ENCODE data around the gene PSMA4. TPM values are rescaled to one million over a fixed set of nuclear protein-coding genes. Genes with fewer than 3 reads are reported as not detected.
"Not testable (repeated sequence)": the region's sequence is repeated elsewhere in the genome, so short reads cannot be mapped to it uniquely, and the experiment has no call there.

The PSMA4 gene
- total RNA-seq, 1 experiment from 2014 or later, result 488 TPM

DNA sequence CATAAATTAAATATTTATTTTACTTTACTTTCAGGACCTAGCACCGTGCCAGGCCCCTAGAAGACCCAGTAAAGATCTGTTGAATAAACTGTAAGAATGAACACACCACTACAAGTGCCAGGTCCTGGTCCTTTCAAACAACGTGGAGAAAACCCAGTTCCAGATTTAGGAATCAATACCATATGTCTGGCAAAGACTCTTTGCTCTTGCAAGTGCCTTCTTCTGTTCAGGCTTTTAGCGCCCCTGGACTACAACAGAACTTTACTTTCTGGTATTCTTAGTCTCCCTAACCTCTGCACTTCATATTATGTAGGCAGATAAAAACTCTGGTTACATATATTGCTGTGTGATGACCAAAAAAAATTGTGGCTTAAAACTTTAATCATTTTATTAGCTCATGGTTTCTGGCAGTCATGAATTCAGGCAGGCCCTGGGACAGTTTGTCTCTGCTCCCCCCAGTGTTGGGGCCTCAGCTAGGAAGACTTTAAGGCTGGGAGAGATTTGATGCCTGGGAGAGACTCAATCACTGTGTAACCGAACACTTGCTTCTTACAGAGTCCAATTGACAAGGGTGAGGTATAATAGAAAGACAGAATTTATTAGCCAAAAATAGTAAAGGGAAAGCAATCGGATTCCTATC, 2.9 kb upstream of the PSMA4 start:
- peaks cover 11% of the 10 kb centered on the region for H3K36me3 ChIP-seq
- H3K27ac ChIP-seq, result no peak overlapping the region

GRCh38 chr15:78538358-78538757, 1.9 kb upstream of the PSMA4 start:
- no peak for DNase-seq (ENCODE audit: low read depth in 1 of 2, low spot score in 2 of 2)
- peaks cover 21% of the 10 kb centered on the region for H3K36me3 ChIP-seq
- H3K4me3 ChIP-seq, result no peak overlapping the region
- H3K27ac ChIP-seq, result no peak overlapping the region
- H3K4me1 ChIP-seq (replicated peaks), result peaks cover 10% of the 10 kb centered on the region; the same call in 1 of the 2 replicates
- H3K27me3 ChIP-seq (replicated peaks), result no peaks in the 10 kb centered on the region
- H3K9me3 ChIP-seq (replicated peaks), result no peaks in the 10 kb centered on the region

More for the DNA sequence above, 2.9 kb upstream of the PSMA4 start:
- no peak for DNase-seq (ENCODE audit: low read depth in 1 of 2, low spot score in 2 of 2)
- no peaks in the 10 kb centered on the region for H3K9me3 ChIP-seq (replicated peaks)
- no peak overlapping the region for H3K4me3 ChIP-seq
- H3K27me3 ChIP-seq (replicated peaks), result no peaks in the 10 kb centered on the region
- H3K4me1 ChIP-seq (replicated peaks), result peaks cover 10% of the 10 kb centered on the region; the same call in 1 of the 2 replicates

GRCh38 chr15:78539464-78540140, 642 bp upstream of the PSMA4 start:
- H3K27me3 ChIP-seq (replicated peaks); DNase-seq (ENCODE audit: low read depth in 1 of 2, low spot score in 2 of 2); H3K9me3 ChIP-seq (replicated peaks); H3K4me1 ChIP-seq (replicated peaks): not testable (repeated sequence)
- Histone ChIP-seq H3K4me3 (peak overlapping the region; percentile 78), H3K27ac (peak overlapping the region; percentile 92), H3K36me3 (peaks cover 32% of the 10 kb centered on the region)

GRCh38 chr15:78540871-78541743, 863 bp downstream of the PSMA4 start:
- Histone ChIP-seq H3K4me3 (peak overlapping the region; percentile 78), H3K9me3 (replicated peaks) (no peaks in the 10 kb centered on the region), H3K36me3 (peaks cover 47% of the 10 kb centered on the region), H3K4me1 (replicated peaks) (peaks cover 10% of the 10 kb centered on the region; the same call in 1 of the 2 replicates), H3K27ac (peak overlapping the region; percentile 92), H3K27me3 (replicated peaks) (no peaks in the 10 kb centered on the region)
- no peak for DNase-seq (ENCODE audit: low read depth in 1 of 2, low spot score in 2 of 2)

DNA sequence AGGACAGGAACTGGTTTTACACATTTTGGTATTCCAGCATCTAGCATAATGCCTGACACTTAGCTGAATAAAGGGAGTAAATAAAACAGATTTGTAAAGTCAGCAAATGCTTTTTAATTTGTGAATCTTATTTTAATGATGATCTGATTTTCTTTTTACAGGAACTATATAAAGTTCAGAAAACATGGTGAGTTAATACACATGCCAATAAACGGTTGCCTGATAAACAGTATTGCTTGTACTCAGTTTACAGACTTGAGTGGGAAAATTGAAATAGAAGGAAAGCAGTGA, 1.4 kb downstream of the PSMA4 start:
- DNase-seq (ENCODE audit: low read depth in 1 of 2, low spot score in 2 of 2), result no peak
- Histone ChIP-seq H3K9me3 (replicated peaks) (no peaks in the 10 kb centered on the region), H3K4me1 (replicated peaks) (peaks cover 10% of the 10 kb centered on the region; the same call in 1 of the 2 replicates), H3K36me3 (peaks cover 53% of the 10 kb centered on the region), H3K27me3 (replicated peaks) (no peaks in the 10 kb centered on the region), H3K4me3 (peak overlapping the region; percentile 78), H3K27ac (no peak overlapping the region)

DNA sequence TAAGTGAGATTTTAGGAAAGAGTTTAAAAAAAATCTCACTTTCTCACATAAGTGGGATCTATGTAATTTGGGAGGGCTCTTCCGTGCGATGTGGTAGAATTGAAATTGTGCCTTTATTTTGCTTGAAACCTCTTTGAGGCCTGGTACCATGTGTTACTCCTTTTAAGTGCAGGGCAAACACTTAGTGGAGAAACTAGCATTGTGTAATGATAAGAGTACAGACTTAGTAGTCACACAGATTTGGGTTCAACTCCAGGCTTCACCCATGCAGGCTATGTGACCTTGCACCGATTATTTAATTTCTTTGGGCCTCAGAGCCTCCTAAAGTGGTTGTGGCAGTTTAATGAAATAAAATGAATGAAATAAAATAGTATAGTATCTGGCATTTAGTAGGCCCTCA, 2.4 kb downstream of the PSMA4 start:
- no peak for DNase-seq (ENCODE audit: low read depth in 1 of 2, low spot score in 2 of 2)
- H3K27ac ChIP-seq, result no peak overlapping the region
- no peak overlapping the region for H3K4me3 ChIP-seq
- no peaks in the 10 kb centered on the region for H3K9me3 ChIP-seq (replicated peaks)
- peaks cover 63% of the 10 kb centered on the region for H3K36me3 ChIP-seq
- H3K4me1 ChIP-seq (replicated peaks), result peaks cover 10% of the 10 kb centered on the region; the same call in 1 of the 2 replicates
- no peaks in the 10 kb centered on the region for H3K27me3 ChIP-seq (replicated peaks)

DNA sequence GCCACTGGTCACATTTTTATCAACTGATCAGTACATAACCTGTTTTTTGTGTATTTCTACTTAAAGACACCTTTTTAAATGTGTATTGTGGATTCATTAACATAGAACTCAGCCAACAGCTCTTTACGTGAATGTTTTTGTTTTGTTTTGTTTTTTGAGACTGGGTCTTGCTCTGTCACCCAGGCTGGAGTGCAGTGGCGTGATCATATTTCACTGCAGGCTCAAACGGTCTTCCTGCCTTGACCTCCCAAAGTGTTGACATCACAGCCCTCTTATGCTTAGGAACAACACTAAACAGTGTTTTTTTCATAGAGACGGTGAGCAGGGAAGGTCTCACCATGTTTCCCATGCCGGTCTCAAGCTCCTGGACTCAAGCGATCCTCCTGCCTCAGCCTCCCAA, 9.9 kb downstream of the PSMA4 start:
- Histone ChIP-seq H3K4me3 (no peak overlapping the region), H3K36me3 (peaks cover 61% of the 10 kb centered on the region), H3K9me3 (replicated peaks) (no peaks in the 10 kb centered on the region), H3K27me3 (replicated peaks) (0 out of 2 replicates have a peak, but pooled peaks cover 2% of the 10 kb centered on the region), H3K4me1 (replicated peaks) (no peaks in the 10 kb centered on the region), H3K27ac (no peak overlapping the region)
- DNase-seq (ENCODE audit: low read depth in 1 of 2, low spot score in 2 of 2), result no peak

GRCh38 chr15:78550815-78551214, 10.6 kb downstream of the PSMA4 start:
- Histone ChIP-seq H3K27me3 (replicated peaks) (0 out of 2 replicates have a peak, but pooled peaks cover 2% of the 10 kb centered on the region), H3K9me3 (replicated peaks) (no peaks in the 10 kb centered on the region), H3K27ac (no peak overlapping the region), H3K4me3 (no peak overlapping the region), H3K36me3 (peaks cover 55% of the 10 kb centered on the region), H3K4me1 (replicated peaks) (no peaks in the 10 kb centered on the region)
- no peak for DNase-seq (ENCODE audit: low read depth in 1 of 2, low spot score in 2 of 2)

DNA sequence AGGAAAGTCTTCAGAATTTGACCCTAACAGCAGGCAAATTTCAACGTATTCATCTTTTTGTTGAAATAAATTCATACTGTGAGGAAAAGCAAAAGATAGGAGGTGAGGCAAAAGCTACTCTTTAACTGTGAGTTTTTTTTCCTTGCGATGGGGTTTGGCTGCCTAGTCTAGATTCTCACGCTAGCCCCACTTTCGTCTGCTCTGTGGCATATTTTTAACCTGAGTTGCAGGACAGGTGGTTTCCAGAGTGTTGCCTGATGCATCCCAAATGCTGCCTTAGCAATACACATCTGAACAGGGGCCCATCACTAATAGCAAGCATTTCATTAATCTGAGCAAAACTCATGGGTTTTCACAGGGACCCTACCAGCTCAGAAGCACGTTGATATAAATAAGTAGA, 11.7 kb downstream of the PSMA4 start:
- Histone ChIP-seq H3K27me3 (replicated peaks) (0 out of 2 replicates have a peak, but pooled peaks cover 2% of the 10 kb centered on the region), H3K4me3 (no peak overlapping the region), H3K9me3 (replicated peaks) (no peaks in the 10 kb centered on the region), H3K36me3 (peaks cover 44% of the 10 kb centered on the region), H3K4me1 (replicated peaks) (no peaks in the 10 kb centered on the region), H3K27ac (no peak overlapping the region)
- no peak for DNase-seq (ENCODE audit: low read depth in 1 of 2, low spot score in 2 of 2)

GRCh38 chr15:78552597-78552996, 12.4 kb downstream of the PSMA4 start:
- H3K4me1 ChIP-seq (replicated peaks), result no peaks in the 10 kb centered on the region
- no peak for DNase-seq (ENCODE audit: low read depth in 1 of 2, low spot score in 2 of 2)
- no peak overlapping the region for H3K27ac ChIP-seq
- peaks cover 37% of the 10 kb centered on the region for H3K36me3 ChIP-seq
- 0 out of 2 replicates have a peak, but pooled peaks cover 2% of the 10 kb centered on the region for H3K27me3 ChIP-seq (replicated peaks)
- H3K9me3 ChIP-seq (replicated peaks), result no peaks in the 10 kb centered on the region
- no peak overlapping the region for H3K4me3 ChIP-seq

DNA sequence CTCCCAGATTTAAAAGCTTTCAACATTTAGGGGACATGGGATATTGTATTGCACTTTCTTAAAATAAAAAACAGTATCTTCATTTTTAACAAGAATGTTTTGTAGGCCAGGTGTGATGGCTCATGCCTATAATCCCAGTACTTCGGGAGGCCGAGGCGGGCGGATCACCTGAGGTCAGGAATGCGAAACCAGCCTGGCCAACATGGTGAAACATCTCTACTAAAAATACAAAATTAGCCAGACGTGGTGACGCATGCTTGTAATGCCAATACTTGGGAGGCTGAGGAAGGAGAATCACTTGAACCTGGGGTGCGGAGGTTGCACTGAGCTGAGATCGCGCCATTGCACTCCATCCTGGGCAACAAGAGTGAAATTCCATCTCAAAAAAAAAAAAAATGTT, 20.0 kb downstream of the PSMA4 start:
- not testable (repeated sequence) for H3K4me1 ChIP-seq (replicated peaks); H3K4me3 ChIP-seq; H3K9me3 ChIP-seq (replicated peaks); H3K27ac ChIP-seq; DNase-seq (ENCODE audit: low read depth in 1 of 2, low spot score in 2 of 2); H3K36me3 ChIP-seq; H3K27me3 ChIP-seq (replicated peaks)

- no peak overlapping the region for H3K4me3 ChIP-seq
- peaks cover 2% of the 10 kb centered on the region; the same call in 1 of the 2 replicates for H3K9me3 ChIP-seq (replicated peaks)
- no peak overlapping the region for H3K27ac ChIP-seq
- H3K4me1 ChIP-seq (replicated peaks), result peaks cover 4% of the 10 kb centered on the region; the same call in 1 of the 2 replicates
- 0 out of 2 replicates have a peak, but pooled peaks cover 4% of the 10 kb centered on the region for H3K27me3 ChIP-seq (replicated peaks)
- H3K36me3 ChIP-seq, result no peaks in the 10 kb centered on the region; the same call in 1 of the 2 replicates
- DNase-seq (ENCODE audit: low read depth in 1 of 2, low spot score in 2 of 2), result no peak
These were observed 21.2 kb downstream of the PSMA4 start for GRCh38 chr15:78561490-78561889.

DNA sequence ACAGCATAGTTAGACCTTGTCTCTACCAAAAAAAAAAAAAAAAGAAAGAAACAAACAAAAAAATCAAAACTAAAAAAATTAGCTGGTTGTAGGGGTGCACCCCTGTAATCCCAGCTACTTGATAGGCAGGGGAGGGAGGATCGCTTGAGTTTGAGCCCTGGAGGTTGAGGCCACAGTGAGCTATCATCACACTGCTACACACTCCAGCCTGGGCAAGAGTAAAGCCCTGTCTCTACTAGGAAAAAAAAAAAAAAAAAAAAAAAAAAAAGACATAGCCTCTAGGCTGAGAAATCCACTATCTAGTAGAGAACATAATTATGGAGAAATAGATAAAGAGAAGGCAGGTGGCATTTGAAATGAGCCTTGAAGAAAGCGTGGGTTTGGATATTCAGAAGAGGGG, 22.8 kb downstream of the PSMA4 start:
- Histone ChIP-seq H3K9me3 (replicated peaks) (peaks cover 2% of the 10 kb centered on the region; the same call in 1 of the 2 replicates), H3K27ac (no peak overlapping the region), H3K27me3 (replicated peaks) (0 out of 2 replicates have a peak, but pooled peaks cover 8% of the 10 kb centered on the region), H3K4me1 (replicated peaks) (peaks cover 4% of the 10 kb centered on the region; the same call in 1 of the 2 replicates), H3K4me3 (no peak overlapping the region), H3K36me3 (no peaks in the 10 kb centered on the region; the same call in 1 of the 2 replicates)
- no peak for DNase-seq (ENCODE audit: low read depth in 1 of 2, low spot score in 2 of 2)
